ENCODE measurements around the gene ARHGAP31. TPM values are rescaled to one million over a fixed set of nuclear protein-coding genes. Genes with fewer than 3 reads are reported as not detected.

ARHGAP31 gene
- total RNA-seq, 4 donors from 2014 or later, result 40.5 to 46.5 (median 44.4) TPM

GRCh38 chr3:119359476-119360326 lies 65.5 kb downstream of the ARHGAP31 start:
- H3K27me3 ChIP-seq, result no peaks in the 10 kb centered on the region
- 21 to 23% methylated on average over 11 of the region's 11 CpGs for whole genome bisulfite sequencing, 2 donors
- peak overlapping the region; percentile 45 to 83 (median 66) for H3K27ac ChIP-seq
- H3K36me3 ChIP-seq, result no peaks in the 10 kb centered on the region
- no peaks in the 10 kb centered on the region for H3K9me3 ChIP-seq
- peaks cover 0 to 48% (median 17%) of the 10 kb centered on the region in 4 donors for H3K4me1 ChIP-seq
- DNase-seq (ENCODE audit: low spot score in 2 of 2), result no peak
- TF ChIP-seq CTCF (IDR thresholded peaks at IDR 0.05) (no peak), EP300 (IDR thresholded peaks at IDR 0.05) (no peak), POLR2A (IDR thresholded peaks at IDR 0.05) (no peak)
- peak overlapping the region in 1 of 4 donors; percentile 6 for H3K4me3 ChIP-seq

- Histone ChIP-seq H3K27ac (peak overlapping the region in 3 of 4 donors; percentile 56 to 83 (median 75)), H3K36me3 (peaks cover 0 to 7% (median 0%) of the 10 kb centered on the region in 3 donors), H3K27me3 (no peaks in the 10 kb centered on the region), H3K9me3 (no peaks in the 10 kb centered on the region), H3K4me1 (peaks cover 0 to 48% (median 17%) of the 10 kb centered on the region in 4 donors), H3K4me3 (no peak overlapping the region)
- 52 to 63% methylated on average over 3 of the region's 3 CpGs for WGBS, 2 donors
- TF ChIP-seq POLR2A (IDR thresholded peaks at IDR 0.05) (no peak), EP300 (IDR thresholded peaks at IDR 0.05) (no peak), CTCF (IDR thresholded peaks at IDR 0.05) (no peak)
- DNase-seq (ENCODE audit: low spot score in 2 of 2), result no peak
Observed at GRCh38 chr3:119360736-119361462, 66.7 kb downstream of the ARHGAP31 start.

GRCh38 chr3:119362010-119362409 lies 67.8 kb downstream of the ARHGAP31 start:
- Histone ChIP-seq H3K4me1 (peaks cover 0 to 40% (median 17%) of the 10 kb centered on the region in 4 donors), H3K4me3 (no peak overlapping the region), H3K27ac (peak overlapping the region in 1 of 4 donors; percentile 83), H3K9me3 (no peaks in the 10 kb centered on the region), H3K36me3 (peaks cover 0 to 15% (median 0%) of the 10 kb centered on the region in 3 donors), H3K27me3 (no peaks in the 10 kb centered on the region)
- TF ChIP-seq CTCF (IDR thresholded peaks at IDR 0.05) (no peak), EP300 (IDR thresholded peaks at IDR 0.05) (no peak), POLR2A (IDR thresholded peaks at IDR 0.05) (no peak)
- no peak for DNase-seq (ENCODE audit: low spot score in 2 of 2)
- 74 to 83% methylated on average over 2 of the region's 2 CpGs for WGBS, 2 donors

- Histone ChIP-seq H3K9me3 (no peaks in the 10 kb centered on the region), H3K4me1 (peaks cover 0 to 29% (median 17%) of the 10 kb centered on the region in 4 donors), H3K27ac (peak overlapping the region in 1 of 4 donors; percentile 11), H3K4me3 (no peak overlapping the region), H3K27me3 (no peaks in the 10 kb centered on the region), H3K36me3 (peaks cover 0 to 26% (median 0%) of the 10 kb centered on the region in 3 donors)
- TF ChIP-seq CTCF (IDR thresholded peaks at IDR 0.05) (no peak), POLR2A (IDR thresholded peaks at IDR 0.05) (no peak), EP300 (IDR thresholded peaks at IDR 0.05) (no peak)
- 80 to 82% methylated on average over 7 of the region's 7 CpGs for WGBS, 2 donors
- DNase-seq (ENCODE audit: low spot score in 2 of 2), result no peak
Observed at GRCh38 chr3:119362940-119363725, 69.0 kb downstream of the ARHGAP31 start.

Measured in tibial nerve (tissue), 4 donors.